NB4 (cell line): ENCODE results near the gene LYVE1.

ENCODE experiments used
- DNase-seq: peaks from one replicate; pipeline ENCODE4 v3.0.0; 2010; ENCODE audit warnings: low read depth
- H3K4me3 ChIP-seq: one replicate; pipeline ENCODE4 v1.5.1; 2011; ENCODE audit warnings: mild to moderate bottlenecking, low read depth, low read length, moderate library complexity
- MAX ChIP-seq: IDR thresholded peaks from 2 replicates; pipeline ENCODE4 v1.6.1; 2011; ENCODE audit warnings: low read depth, low read length
- MYC ChIP-seq: IDR thresholded peaks from 2 replicates; pipeline ENCODE4 v1.6.1; 2011; ENCODE audit warnings: low read depth, low read length
- POLR2A ChIP-seq: IDR thresholded peaks from 2 replicates; pipeline ENCODE4 v1.6.1; 2011; ENCODE audit warnings: mild to moderate bottlenecking; ENCODE audit not compliant: insufficient read length; ENCODE audit errors: extremely low read depth
- TF ChIP-seq, protein P1 (sequence below): IDR thresholded peaks from one replicate; pipeline ENCODE4 v1.5.1; 2012; ENCODE audit warnings: low read depth, low read length

Gene LYVE1

GRCh38 chr11:10526974-10527918, 41.2 kb downstream of the LYVE1 start:
- no peak for TF ChIP-seq MYC
- TF ChIP-seq, protein P1, sequence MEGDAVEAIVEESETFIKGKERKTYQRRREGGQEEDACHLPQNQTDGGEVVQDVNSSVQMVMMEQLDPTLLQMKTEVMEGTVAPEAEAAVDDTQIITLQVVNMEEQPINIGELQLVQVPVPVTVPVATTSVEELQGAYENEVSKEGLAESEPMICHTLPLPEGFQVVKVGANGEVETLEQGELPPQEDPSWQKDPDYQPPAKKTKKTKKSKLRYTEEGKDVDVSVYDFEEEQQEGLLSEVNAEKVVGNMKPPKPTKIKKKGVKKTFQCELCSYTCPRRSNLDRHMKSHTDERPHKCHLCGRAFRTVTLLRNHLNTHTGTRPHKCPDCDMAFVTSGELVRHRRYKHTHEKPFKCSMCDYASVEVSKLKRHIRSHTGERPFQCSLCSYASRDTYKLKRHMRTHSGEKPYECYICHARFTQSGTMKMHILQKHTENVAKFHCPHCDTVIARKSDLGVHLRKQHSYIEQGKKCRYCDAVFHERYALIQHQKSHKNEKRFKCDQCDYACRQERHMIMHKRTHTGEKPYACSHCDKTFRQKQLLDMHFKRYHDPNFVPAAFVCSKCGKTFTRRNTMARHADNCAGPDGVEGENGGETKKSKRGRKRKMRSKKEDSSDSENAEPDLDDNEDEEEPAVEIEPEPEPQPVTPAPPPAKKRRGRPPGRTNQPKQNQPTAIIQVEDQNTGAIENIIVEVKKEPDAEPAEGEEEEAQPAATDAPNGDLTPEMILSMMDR: no peak
- TF ChIP-seq POLR2A: no peak
- TF ChIP-seq MAX: no peak
- H3K4me3 ChIP-seq: no peak overlapping the region
- no peak for DNase-seq

DNA sequence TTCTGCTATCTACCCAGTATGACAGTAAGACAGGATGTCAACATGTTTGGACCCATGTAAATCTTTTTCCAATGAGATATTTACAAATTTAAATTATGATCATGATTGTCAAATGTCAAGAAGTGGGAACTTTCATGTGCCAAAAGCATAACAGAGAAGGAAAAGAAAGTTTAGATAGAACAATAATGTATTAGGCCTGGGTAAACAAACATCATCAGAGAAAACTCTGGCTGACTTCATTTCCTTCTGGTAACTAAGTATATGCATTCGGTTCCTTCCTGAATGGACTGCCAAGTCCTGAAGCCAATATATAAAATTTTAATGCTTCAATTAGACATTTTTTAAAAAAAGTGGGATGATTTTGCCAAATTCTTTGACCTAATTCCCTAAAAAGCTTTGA, 44.0 kb downstream of the LYVE1 start:
- TF ChIP-seq MAX: no peak
- TF ChIP-seq MYC: no peak
- no peak for TF ChIP-seq POLR2A
- TF ChIP-seq, protein P1: no peak
- DNase-seq: no peak
- no peak overlapping the region for H3K4me3 ChIP-seq

- H3K4me3 ChIP-seq: no peak overlapping the region
- no peak for DNase-seq
- TF ChIP-seq, protein P1: no peak
- TF ChIP-seq MYC: no peak
- no peak for TF ChIP-seq POLR2A
- TF ChIP-seq MAX: no peak
Observed at GRCh38 chr11:10522921-10523320, 45.5 kb downstream of the LYVE1 start.

- TF ChIP-seq, protein P1: no peak
- TF ChIP-seq MYC (no peak), POLR2A (no peak), MAX (no peak)
- DNase-seq: no peak
- no peak overlapping the region for H3K4me3 ChIP-seq
Observed at GRCh38 chr11:10522276-10522675, 46.2 kb downstream of the LYVE1 start.

GRCh38 chr11:10520562-10520961, 47.9 kb downstream of the LYVE1 start:
- no peak for TF ChIP-seq POLR2A
- no peak overlapping the region for H3K4me3 ChIP-seq
- no peak for DNase-seq

DNA sequence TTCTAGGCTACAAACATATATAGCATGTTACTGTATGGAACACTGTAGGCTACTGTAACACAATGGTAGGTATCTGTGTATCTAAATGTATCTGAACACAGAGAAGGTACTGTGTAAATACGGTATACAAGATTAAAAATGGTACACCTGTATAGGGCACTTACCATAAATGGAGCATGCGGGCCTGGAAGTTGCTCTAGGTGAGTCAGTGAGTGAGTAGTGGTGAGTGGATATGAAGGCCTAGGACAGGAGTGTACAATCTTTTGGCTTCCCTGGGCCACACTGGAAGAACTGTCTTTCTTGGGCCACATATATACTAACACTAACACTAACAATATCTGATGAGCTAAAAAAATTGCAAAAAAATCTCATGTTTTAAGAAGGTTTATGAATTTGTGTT, 48.8 kb downstream of the LYVE1 start:
- TF ChIP-seq POLR2A (no peak), MYC (no peak)
- TF ChIP-seq, protein P1: no peak
- DNase-seq: no peak
- H3K4me3 ChIP-seq: no peak overlapping the region
